GM18526 (cell line): ENCODE results near the gene ZSCAN20.

Experiments
- POLR2A ChIP-seq: IDR thresholded peaks from 3 replicates; pipeline ENCODE4 v1.6.1; 2011; ENCODE audit not compliant: insufficient read length; ENCODE audit errors: extremely low read depth

ZSCAN20 gene

DNA sequence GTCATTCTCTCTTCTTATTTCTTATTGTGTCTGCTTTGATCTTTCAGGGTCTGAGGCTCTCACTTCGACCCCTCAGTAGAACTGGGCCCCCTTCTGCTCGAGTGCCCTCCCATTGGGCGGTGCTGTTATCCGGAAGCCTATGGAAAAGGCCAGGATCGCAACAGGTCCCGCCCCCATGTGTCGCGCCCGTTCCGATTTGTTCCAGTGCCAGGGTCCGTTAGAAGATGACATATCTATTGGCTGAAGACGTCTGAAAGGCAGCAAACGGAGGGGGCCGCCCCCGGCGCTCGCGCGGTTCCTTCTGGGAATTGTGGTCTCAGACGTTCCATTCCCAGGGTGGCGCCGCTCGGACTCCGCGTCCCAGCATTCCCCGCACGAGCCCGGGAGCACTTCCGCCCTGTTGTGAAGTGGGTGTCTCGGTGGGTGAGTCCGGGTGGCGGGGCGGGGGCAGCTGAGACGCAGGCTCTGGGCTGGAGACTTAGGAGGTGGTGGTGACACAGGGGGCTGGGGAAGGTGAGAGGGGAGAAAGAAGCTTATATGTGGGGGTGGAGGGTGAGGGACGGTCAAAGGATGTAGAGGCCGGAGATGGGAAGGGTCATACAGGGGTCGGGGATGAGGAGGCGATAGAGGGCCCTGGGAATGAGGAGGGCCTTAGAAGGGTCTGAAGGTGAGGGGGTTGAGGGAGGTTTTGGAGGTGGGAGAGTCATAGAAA is at the start of gene ZSCAN20:
Gene ZSCAN20, plus strand, starts transcription at position 377 of the 712 bp plus-strand sequence. CDS start 6,644 bp downstream, outside the sequence.
- peak; percentile 58 for TF ChIP-seq POLR2A

DNA sequence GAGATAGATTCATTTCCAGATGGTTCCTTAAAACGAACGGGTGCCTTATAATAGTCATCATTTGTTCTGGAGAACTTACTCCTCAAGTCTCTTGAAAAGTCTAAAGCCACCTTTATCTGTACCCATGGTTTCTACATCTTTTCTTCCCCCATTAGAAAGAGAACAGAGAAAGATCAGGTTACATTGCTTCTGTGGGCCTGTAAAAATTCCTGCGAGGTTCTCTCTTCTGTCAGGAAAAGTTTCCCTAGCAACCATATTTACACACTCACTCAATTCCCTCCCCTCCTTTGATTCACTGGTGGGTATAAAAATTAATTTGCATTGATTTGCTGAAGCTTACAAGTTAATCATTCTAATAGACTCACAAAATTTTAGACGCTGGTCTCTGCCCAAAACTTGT is 48.2 kb upstream of the ZSCAN20 start:
- no peak for TF ChIP-seq POLR2A

DNA sequence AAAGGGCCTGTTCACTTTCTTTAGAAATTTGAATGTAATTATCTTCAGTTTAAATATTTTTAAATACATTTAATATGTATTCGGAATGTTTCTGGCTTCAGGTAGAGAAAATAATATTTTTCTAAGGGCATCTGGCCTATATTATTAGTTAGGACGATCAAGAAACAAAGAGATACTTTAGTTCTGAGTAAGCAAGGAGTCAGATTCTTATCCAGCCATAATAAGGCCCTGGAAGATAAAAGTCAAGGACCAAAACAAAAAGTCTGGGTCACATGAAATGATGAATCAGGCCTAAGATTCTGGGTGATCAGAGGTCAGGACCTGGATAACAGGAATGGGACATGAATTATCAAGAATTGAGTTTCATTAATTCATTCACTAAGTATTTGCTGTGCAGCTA is 47.8 kb upstream of the ZSCAN20 start:
- TF ChIP-seq POLR2A, result no peak

- TF ChIP-seq POLR2A, result no peak
Measured at GRCh38 chr1:33425900-33426299, 46.5 kb upstream of the ZSCAN20 start.

- no peak for TF ChIP-seq POLR2A
Measured at GRCh38 chr1:33426916-33427315, 45.5 kb upstream of the ZSCAN20 start.

DNA sequence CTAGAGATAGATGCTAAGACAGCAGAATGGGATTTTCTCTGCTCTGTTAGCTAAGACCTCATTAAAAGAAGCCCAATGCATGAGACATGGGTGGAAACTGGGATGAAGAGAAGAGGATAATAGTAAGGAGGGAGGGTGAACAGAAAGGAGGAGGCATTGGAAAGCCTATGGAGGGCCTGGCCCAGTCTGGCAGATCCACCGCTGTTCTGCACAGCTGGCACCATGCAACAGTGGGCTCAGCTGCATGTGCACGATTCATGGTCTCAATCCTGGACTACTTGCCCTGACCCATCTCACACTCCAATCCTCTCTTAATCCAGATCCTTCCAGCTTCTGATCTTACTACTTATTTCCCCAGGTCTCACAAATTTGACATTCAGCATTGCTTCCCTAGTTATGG is 43.8 kb upstream of the ZSCAN20 start:
- TF ChIP-seq POLR2A, result no peak

- no peak for TF ChIP-seq POLR2A
Measured at GRCh38 chr1:33429332-33429731, 43.1 kb upstream of the ZSCAN20 start.

DNA sequence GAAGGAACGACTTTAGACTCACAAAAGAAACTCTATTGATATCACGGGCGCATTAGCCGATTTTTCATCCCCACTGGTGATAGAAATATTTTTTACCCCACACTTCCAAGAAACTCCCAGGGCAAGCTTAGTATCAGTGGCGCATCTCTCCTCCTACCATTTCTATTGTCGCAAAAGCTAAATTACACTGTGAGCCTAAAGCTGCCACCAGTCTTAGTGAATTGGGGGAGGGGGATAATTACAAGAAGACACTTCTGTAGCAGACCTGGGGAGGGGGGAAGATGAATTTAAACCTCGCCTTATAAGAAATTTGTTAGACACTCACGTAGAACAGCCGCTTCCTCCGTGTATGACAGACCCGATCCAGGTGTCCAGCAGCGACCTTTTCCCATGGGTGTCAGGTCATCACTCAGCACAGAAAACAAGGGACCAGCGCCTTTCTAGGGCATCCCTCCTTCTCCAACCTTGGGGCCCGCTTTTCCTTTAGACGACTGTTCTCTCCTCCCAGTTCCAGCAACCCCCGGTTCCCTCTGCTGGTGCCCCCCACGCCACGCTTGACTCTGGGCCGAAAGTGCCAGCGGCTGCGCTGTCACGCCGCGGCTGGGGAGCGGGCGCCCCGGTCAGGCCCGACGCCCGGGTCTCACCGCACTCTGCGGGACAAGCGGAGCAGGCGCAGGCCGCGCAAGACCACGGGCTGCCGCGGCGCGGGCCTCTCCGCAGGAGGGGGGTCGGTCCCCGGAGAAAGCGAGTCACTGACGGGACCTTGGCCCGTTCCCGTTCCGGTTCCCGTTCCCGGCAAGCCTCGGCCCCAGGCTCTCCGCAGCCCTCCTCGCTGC is 42.4 kb upstream of the ZSCAN20 start:
- no peak for TF ChIP-seq POLR2A

- no peak for TF ChIP-seq POLR2A
Measured at GRCh38 chr1:33430692-33431593, 41.5 kb upstream of the ZSCAN20 start, which contains the start of gene PHC2. Gene PHC2 (minus strand): TSS chr1:33431095. CDS start chr1:33375539, 55,556 bp downstream.

- TF ChIP-seq POLR2A, result no peak
Measured at GRCh38 chr1:33433509-33434362, 38.7 kb upstream of the ZSCAN20 start.

- TF ChIP-seq POLR2A, result no peak
Measured at GRCh38 chr1:33434363-33434750, 38.1 kb upstream of the ZSCAN20 start.

DNA sequence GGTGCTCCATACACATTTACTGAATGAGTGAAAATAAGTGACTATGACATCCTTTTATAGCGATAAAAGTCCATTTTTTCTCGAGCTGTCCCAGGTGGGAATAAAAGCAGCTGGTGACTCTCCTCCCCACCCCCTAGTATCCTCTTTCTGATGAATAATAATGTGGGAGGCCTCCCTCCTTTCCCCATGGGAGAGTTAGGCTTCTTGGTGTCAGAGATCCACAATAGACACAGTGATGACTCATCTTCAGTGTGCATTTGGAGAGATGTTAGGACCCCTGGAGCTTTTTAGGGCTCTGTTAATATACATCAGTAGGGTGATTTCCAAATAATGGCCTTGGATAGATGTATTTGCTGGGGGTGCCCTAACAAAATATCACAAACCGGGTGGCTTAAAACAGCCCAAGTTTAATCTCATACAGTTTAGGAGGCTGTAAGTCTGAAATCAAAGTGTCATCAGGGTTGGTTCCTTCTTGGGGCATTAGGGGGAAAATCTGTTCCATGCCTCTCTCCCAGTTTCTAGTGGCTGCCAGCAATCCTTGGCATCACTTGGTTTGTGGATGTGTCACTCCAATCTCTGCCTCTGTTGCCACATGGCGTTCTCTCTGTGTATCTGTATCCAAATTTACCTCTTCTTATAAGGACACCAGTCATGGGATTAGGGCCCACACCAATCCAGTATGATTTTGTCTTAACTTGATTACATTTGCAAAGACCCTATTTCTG is 37.2 kb upstream of the ZSCAN20 start:
- no peak for TF ChIP-seq POLR2A

- TF ChIP-seq POLR2A, result no peak
Measured at GRCh38 chr1:33436557-33437285, 35.7 kb upstream of the ZSCAN20 start.
